HG03575 (cell line): ENCODE data around the gene ZER1.
"Not testable (repeated sequence)": the region's sequence is repeated elsewhere in the genome, so short reads cannot be mapped to it uniquely, and the experiment has no call there.

Experiments used
- ATAC-seq: cut with Tn5 transposase; IDR thresholded peaks from one replicate; pipeline ENCODE4 v1.9.1; 2021; ENCODE audit not compliant: unreplicated experiment, insufficient number of reproducible peaks, low FRiP score; ENCODE audit errors: extremely low read depth

ZER1 gene

GRCh38 chr9:128771745-128772519, at the start of gene ZER1:
TSS of gene ZER1 (minus strand) at chr9:128771927. CDS start at chr9:128755565, 16,362 bp downstream.
- ATAC-seq: no peak

DNA sequence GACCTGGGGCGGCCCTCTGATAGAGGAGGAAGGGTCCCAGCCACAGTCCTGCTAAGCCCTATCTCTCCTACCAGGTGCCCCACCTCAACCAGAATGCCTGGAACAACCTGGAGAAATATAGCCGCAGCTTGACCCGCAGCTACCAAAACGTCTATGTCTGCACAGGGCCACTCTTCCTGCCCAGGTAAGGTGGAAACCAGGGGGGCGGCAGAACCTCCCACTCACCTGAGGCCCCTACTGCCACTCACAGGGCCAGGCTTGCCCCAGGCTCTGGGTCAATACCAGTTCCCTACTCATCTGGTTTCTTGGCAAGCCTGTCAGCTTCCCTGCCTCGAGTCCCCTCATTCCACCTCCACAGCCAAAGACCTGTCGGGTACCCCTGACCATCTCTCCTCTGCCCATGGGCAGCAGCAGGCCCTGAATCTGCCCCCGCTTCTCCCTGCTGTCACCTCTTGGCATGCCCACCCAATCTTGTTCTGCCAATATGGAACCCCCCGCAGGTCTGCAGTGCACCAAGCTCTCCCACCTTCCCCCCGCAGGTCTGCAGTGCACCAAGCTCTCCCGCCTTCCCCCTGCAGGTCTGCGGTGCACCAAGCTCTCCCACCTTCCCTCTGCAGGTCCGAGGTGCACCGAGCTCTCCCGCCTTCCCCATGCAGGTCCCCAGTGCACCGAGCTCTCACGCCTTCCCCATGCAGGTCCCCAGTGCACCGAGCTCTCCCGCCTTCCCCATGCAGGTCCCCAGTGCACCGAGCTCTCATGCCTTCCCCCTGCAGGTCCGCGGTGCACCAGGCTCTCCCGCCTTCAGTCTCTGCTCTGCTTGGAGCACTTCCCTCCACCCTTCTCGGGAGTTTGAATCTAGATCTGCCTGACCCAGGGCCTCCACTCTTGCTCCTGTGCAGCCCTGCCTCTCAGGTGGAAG, 49.2 kb upstream of the ZER1 start:
- ATAC-seq: no peak

DNA sequence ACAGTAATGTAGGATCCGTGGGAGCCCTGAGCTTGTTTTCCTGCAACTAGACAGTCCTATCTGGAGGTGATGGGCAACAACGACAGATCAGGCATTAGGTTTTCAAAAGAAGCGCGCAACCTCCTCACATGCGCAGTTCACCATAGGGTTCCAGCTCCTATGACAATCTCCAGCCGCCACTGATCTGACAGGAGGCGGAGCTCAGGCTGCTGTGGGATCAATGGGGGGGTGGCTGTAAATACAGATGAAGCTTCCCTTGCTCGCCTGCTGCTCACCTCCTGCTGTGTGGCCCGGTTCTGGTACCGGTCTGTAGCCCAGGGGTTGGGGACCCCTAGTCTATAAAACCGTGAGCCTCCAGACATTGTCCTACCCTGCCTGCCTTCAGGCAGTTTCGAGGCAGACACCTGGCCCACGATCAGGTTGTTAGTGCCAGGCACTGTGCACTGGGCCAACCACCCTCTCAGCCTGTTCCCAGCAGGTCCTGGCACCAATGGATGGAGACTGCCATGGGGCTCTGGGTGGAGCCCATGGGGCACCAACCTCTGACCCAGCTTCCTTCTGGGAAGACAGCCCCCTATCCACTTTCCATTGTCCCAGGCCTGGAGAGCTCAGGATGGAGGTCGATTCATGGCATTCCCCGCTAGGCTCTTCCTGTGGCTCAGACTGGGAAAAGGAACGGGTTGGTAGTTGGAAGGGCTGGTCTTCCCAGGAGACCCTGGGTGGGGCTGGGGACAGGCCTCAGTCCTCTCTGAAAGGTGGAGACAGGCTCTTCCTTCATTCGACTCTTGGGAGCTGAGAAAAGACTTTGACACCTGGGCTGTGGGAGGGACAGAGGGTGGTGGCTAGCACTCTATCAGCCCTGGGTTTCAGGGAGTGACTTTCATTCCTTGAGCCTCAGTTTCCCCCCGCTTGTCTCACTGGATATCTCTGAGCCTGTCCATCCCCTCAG, 48.3 kb upstream of the ZER1 start:
- ATAC-seq: no peak

DNA sequence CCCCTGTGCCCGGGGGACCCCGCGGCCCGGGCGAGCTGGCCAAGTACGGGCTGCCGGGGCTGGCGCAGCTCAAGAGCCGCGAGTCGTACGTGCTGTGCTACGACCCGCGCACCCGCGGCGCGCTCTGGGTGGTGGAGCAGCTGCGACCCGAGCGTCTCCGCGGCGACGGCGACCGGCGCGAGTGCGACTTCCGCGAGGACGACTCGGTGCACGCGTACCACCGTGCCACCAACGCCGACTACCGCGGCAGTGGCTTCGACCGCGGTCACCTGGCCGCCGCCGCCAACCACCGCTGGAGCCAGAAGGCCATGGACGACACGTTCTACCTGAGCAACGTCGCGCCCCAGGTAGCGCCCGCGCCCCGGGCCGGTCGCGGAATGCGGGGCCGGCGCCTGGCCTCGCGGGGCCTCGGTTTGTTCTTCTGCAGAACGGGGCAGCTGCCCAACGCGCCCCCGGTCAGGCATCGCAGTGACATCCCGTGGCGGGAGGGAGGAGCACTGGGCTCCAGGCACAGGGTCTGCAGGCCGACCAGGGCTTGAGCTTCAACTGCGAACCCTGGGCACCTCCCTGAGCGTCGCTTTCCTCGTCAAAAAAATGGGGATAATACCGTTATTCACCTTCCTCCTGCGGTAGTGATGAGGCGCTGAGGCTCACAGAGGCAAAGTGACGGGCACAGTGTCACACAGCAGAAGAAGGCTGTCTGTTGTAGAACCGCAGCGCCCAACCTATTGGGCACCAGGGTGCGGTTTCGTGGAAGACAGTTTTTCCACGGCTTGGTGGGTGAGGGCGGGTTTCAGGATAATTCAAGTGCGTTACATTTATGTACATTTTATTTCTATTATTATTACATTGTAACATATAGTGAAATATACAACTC, 47.4 kb upstream of the ZER1 start:
- no peak for ATAC-seq

GRCh38 chr9:128818099-128818838, 46.5 kb upstream of the ZER1 start, which contains the start of gene ENDOG:
TSS of gene ENDOG (plus strand) at chr9:128818500. CDS start at chr9:128818685, 185 bp downstream.
- no peak for ATAC-seq

- no peak for ATAC-seq
These were observed 39.1 kb upstream of the ZER1 start for GRCh38 chr9:128810873-128811272.

GRCh38 chr9:128809831-128810230, 38.1 kb upstream of the ZER1 start:
- ATAC-seq: no peak

- ATAC-seq: no peak
These were observed 37.4 kb upstream of the ZER1 start for GRCh38 chr9:128809036-128809599.

DNA sequence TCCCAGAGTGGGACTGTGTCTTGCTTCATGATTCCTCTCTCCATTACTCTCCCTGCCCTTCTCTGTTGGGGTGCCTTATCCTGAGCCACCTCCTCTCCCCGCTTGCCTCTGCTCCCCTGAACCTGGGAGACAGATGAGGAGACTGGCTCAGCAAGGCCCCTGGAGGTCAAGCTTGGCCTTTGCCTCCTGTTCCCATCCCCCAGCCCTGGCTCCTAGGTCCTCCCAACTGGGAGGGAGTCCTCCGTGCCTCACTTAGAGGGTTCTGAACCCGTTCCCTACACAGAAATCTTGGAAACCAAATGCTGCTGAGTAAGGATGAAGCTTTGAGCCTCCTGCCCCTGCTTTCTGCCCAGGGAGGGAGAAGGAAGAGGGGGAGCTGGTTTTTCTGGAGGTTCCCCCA, 36.8 kb upstream of the ZER1 start:
- ATAC-seq: no peak

DNA sequence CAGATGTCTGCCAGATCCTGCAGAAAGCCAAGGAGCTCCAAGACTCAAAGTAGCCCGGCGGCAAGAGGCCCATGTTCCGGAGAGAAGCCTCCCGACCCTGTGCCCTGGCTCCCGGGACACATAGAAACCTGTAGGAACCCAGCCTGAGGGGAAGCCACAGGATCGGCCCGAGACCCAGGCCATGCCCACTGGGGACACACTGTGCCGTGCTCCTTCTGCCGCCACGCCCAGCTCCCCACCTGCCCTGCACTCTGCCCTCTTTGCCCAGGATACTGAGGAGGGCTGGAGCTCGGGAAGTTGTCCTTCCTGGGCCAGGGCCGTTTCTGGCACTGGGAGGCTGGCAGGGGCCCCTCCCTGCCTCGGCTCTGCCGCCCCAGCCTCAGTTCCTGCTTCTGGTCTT, 36.1 kb upstream of the ZER1 start:
- ATAC-seq: no peak

- no peak for ATAC-seq
These were observed 33.9 kb upstream of the ZER1 start for GRCh38 chr9:128805661-128806060.

DNA sequence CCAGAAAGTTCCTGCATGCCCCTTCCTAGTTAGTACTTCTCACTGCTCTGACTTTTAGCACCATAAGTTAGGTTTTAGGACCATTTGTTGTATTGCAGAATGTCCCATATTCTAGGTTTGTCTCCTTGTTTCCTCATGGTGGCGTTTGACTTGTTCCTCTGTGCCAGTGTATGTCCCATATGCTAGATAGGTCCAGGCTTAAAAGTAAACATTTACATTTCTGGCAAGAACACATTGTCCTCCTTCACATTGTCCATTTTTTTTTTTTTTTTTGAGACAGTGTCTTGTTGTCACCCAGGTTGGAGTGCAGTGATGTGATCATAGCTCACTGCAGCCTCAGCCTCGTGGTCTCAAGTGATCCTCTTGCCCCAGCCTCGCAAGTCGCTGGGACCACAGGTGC, 30.8 kb upstream of the ZER1 start:
- ATAC-seq: no peak

GRCh38 chr9:128800061-128800460, 28.3 kb upstream of the ZER1 start:
- no peak for ATAC-seq

- no peak for ATAC-seq
These were observed 27.2 kb upstream of the ZER1 start for GRCh38 chr9:128798896-128799295.

DNA sequence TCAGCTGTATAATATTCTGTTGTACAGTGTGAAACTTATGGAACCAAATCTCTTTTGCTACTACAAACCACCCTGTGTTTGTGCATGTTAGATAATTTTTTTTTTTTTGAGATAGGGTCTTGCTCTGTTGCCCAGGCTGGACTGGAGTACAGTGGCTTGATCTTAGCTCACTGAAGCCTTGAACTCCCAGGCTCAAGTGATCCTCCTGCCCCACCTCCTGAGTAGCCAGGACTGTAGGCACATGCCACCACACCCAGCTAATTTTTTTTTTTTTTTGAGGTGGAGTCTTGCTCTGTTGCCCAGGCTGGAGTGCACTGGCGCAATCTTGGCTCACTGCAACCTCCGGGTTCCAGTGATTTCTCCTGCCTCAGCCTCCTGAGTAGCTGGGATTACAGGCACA, 23.2 kb upstream of the ZER1 start:
- ATAC-seq: not testable (repeated sequence)

DNA sequence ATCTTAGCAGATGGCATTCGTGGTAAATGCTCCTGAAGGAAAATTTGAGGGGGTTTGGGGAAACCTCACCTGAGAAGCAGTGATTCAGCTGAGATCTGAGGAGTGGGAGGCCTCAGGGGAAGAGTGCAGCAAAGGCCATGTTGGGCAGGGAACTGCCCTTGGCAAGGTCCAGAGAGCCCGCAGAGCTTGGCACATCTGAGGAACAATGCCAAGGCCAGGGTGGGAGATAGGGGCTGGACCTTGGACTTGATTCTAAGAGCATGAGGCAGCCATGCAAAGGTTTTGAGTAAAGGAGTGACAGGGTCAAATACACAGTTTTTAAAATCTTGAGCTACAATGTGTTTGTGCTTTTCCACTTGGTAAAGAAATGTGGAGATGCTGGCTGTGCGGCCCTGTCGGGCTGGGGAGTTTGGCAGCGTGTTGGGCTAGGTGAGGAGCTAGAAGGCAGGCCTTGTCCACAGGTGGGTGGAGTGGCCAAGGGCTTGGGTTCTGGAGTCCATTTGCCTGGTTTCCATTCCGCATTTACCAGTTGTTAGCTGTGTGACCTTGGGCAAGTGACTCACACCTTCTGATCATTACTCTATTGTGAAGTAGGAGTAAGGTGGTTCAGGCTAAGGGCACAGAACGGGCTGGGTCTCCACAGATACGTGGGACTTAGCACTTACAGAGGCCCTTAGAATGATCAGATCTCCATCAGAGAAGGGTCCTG, 21.4 kb upstream of the ZER1 start:
- ATAC-seq: no peak

- ATAC-seq: no peak
These were observed 20.4 kb upstream of the ZER1 start for GRCh38 chr9:128792134-128792533.
